ENCODE results near the gene CD40. TPM values are rescaled to one million over a fixed set of nuclear protein-coding genes. Genes with fewer than 3 reads are reported as not detected.

The CD40 gene
- total RNA-seq, 1 experiment from 2014 or later, result 7.8 TPM

DNA sequence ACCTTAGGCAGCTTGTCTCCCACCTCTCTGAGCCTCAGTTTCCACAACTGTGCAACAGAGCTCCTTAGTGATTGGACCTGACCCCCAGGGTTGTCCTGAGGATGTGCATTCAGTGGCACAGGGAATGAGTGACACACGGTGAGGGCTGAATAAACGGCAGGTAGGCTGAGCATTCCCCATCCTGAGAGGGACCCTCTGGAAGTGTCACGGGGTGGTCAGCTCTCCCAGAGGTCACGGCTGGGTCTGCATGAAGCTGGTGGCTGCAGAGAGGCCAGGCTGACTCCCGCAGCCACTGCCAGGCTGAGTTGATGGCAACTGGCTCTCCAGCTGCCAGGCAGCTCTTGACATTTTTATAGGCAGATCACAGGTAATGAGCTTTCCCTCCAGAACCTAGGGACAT, 42.5 kb downstream of the CD40 start:
- Histone ChIP-seq H2BK120ac (ENCODE audit: low read depth, low read length, poor library complexity, severe bottlenecking) (no peak overlapping the region), H2BK5ac (ENCODE audit: insufficient read length, low read length) (no peak overlapping the region), H3K23me2 (ENCODE audit: insufficient read length, low read depth, low read length, poor library complexity, severe bottlenecking) (no peaks in the 10 kb centered on the region), H2BK15ac (ENCODE audit: low read depth, low read length) (no peak overlapping the region), H4K5ac (ENCODE audit: insufficient read length, low read depth, low read length) (no peak overlapping the region), H2BK20ac (ENCODE audit: low read depth, low read length, poor library complexity, severe bottlenecking) (no peak overlapping the region), H3K14ac (ENCODE audit: insufficient read depth, low read length) (no peak overlapping the region), H2BK12ac (ENCODE audit: insufficient read length, low read depth, low read length) (no peak overlapping the region), H4K20me1 (ENCODE audit: control insufficient read depth, insufficient read depth, insufficient read length) (no peaks in the 10 kb centered on the region), H3K27ac (ENCODE audit: insufficient read length, low read depth, low read length) (no peak overlapping the region), H4K8ac (replicated peaks; ENCODE audit: insufficient read length, low read depth, low read length) (no peak overlapping the region), H3K23ac (ENCODE audit: insufficient read length, low read depth, low read length) (no peak overlapping the region), H3K4me1 (ENCODE audit: insufficient read depth, low read length) (no peaks in the 10 kb centered on the region), H3K4me2 (ENCODE audit: insufficient read depth, insufficient read length, low read length) (no peak overlapping the region), H3K18ac (ENCODE audit: insufficient read length, low read depth, low read length) (no peak overlapping the region), H3K79me2 (ENCODE audit: insufficient read depth, low read length) (no peaks in the 10 kb centered on the region), H4K91ac (ENCODE audit: insufficient read length, low read depth, low read length) (no peak overlapping the region), H2AFZ (ENCODE audit: low read length) (no peak overlapping the region), H3T11ph (ENCODE audit: low read length) (no peak overlapping the region), H2AK5ac (ENCODE audit: insufficient read length, low read length) (no peak overlapping the region), H3K4ac (ENCODE audit: low read depth, low read length) (no peak overlapping the region), H3K9ac (ENCODE audit: extremely low read depth, insufficient read length, low read length) (no peak overlapping the region), H3K27me3 (ENCODE audit: insufficient read depth, low read length) (no peaks in the 10 kb centered on the region), H3K56ac (ENCODE audit: insufficient read length, low read depth, low read length) (no peak overlapping the region), H3K79me1 (ENCODE audit: insufficient read depth, low read depth, low read length, poor library complexity, severe bottlenecking) (no peaks in the 10 kb centered on the region), H3K9me3 (ENCODE audit: control insufficient read depth, low read depth, low read length) (no peaks in the 10 kb centered on the region)
- WGBS (ENCODE audit: extremely low coverage, insufficient read length, low lambda C conversion rate), result no CpG with 5 or more reads among the region's 5 CpGs
- Mint-ChIP-seq H3K27ac (no peak overlapping the region), H3K36me3 (ENCODE audit: insufficient read depth in 1 of 3, low read depth in 3 of 3) (no peaks in the 10 kb centered on the region), H3K9me3 (no peaks in the 10 kb centered on the region; a peak in 2 of 5 replicates), H3K27me3 (ENCODE audit: low read depth) (peaks cover 20% of the 10 kb centered on the region), H3K4me3 (no peak overlapping the region), H3K4me1 (peaks cover 0 to 15% of the 10 kb centered on the region in 2 experiments; a peak in 2 of 4 replicates)
- TF ChIP-seq CTCF (conservative IDR thresholded peaks at IDR 0.05), result no peak
- no peak for DNase-seq
